ENCODE measurements around the gene PAEP. TPM values are rescaled to one million over a fixed set of nuclear protein-coding genes. Genes with fewer than 3 reads are reported as not detected.
"Not testable (repeated sequence)": the region's sequence is repeated elsewhere in the genome, so short reads cannot be mapped to it uniquely, and the experiment has no call there.

The PAEP gene
- total and polyA plus RNA-seq, 8 donors: not detected

DNA sequence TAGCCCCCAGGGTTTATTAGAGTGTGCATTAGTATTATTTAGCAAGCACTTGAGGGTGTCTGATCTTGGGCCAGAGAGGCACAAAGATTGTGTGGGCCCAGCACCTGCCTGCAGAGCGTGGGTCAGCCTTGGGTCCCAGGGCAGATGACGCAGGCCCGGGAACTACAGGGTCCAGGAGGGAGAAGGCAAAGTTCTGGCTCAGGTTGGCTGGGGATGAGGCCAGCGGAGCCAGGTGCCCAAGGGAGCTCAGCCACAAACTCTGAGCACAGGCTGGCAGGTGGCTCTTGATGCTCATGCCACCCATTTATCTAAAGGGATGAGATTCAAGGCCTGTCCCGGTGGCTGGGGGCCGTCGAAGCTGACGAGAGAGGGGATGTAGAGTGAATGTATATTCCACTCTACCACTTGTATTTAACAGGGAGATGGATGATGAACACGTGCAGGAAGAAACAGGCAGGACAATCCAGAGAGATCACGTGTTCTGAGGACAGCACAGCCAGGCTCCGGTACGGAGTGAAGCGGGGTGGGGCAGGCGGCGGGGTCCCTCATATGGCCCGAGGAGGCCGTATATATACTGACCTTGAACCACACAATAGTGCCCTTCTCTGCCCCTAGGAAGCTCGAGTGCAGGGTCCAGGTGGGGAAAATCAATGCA, 16.4 kb upstream of the PAEP start:
- H3K9me3 ChIP-seq: no peaks in the 10 kb centered on the region
- H3K4me1 ChIP-seq: no peaks in the 10 kb centered on the region
- FAIRE-seq (no peak), ATAC-seq (no peak), DNase-seq (no peak)
- H3K4me3 ChIP-seq: no peak overlapping the region
- intact Hi-C loops (cut with DNase I): no loop called here
- no peaks in the 10 kb centered on the region for H3K36me3 ChIP-seq
- WGBS, 2 donors: 52 to 62% methylated on average over 18 of the region's 18 CpGs
- H3K27me3 ChIP-seq: no peaks in the 10 kb centered on the region
- H3K27ac ChIP-seq: no peak overlapping the region
- TF ChIP-seq, protein P1, sequence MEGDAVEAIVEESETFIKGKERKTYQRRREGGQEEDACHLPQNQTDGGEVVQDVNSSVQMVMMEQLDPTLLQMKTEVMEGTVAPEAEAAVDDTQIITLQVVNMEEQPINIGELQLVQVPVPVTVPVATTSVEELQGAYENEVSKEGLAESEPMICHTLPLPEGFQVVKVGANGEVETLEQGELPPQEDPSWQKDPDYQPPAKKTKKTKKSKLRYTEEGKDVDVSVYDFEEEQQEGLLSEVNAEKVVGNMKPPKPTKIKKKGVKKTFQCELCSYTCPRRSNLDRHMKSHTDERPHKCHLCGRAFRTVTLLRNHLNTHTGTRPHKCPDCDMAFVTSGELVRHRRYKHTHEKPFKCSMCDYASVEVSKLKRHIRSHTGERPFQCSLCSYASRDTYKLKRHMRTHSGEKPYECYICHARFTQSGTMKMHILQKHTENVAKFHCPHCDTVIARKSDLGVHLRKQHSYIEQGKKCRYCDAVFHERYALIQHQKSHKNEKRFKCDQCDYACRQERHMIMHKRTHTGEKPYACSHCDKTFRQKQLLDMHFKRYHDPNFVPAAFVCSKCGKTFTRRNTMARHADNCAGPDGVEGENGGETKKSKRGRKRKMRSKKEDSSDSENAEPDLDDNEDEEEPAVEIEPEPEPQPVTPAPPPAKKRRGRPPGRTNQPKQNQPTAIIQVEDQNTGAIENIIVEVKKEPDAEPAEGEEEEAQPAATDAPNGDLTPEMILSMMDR (IDR thresholded peaks at IDR 0.05): no peak

GRCh38 chr9:135545646-135546176, 15.8 kb upstream of the PAEP start, which contains the start of gene OBP2A:
OBP2A (plus strand) TSS chr9:135546126; CDS start chr9:135546181, 55 bp downstream.
- not testable (repeated sequence) for H3K27ac ChIP-seq

DNA sequence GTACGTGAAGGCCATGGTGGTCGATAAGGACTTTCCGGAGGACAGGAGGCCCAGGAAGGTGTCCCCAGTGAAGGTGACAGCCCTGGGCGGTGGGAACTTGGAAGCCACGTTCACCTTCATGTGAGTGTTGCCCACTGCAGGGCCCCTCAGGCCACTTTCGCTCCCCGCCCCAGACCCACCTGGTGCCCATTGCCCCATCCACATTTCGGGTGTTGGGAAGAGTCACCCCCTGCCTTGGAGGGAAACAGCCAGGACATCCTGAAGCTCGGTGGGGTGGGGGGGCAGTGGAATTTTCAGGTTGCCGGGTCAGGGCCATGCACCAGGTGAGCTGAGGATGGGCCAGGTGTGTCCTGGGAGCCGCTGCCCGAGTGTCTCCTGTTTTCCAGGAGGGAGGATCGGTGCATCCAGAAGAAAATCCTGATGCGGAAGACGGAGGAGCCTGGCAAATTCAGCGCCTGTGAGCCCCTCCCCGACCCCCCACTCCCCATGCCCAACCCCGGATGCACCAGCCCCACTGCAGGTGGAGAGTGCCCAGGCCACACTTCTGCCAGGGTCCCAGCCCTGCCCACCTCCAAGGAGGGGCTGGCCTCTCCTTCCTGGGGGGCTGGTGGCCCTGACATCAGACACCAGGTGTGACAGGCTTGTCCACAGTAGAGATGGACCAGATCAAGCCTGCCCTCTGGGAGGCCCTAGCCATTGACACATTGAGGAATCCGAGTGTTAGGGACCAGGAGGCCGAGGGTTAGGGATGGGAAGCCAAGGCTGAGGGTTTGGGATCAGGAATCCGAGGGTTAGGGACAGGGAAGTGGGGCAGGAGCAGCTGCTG, 14.6 kb upstream of the PAEP start:
- FAIRE-seq; H3K36me3 ChIP-seq; H3K27ac ChIP-seq; H3K4me1 ChIP-seq; H3K9me3 ChIP-seq; H3K4me3 ChIP-seq; DNase-seq; ATAC-seq; intact Hi-C loops (cut with DNase I); H3K27me3 ChIP-seq: not testable (repeated sequence)
- 66 to 77% methylated on average over 18 to 20 of the region's 21 CpGs for WGBS, 2 donors

More at GRCh38 chr9:135545646-135546176, 15.8 kb upstream of the PAEP start, which contains the start of gene OBP2A:
- H3K36me3 ChIP-seq; H3K4me3 ChIP-seq; FAIRE-seq; ATAC-seq; H3K9me3 ChIP-seq; H3K27me3 ChIP-seq; DNase-seq; H3K4me1 ChIP-seq; intact Hi-C loops (cut with DNase I): not testable (repeated sequence)
- WGBS, 2 donors: 45 to 60% methylated on average over 10 to 15 of the region's 19 CpGs

DNA sequence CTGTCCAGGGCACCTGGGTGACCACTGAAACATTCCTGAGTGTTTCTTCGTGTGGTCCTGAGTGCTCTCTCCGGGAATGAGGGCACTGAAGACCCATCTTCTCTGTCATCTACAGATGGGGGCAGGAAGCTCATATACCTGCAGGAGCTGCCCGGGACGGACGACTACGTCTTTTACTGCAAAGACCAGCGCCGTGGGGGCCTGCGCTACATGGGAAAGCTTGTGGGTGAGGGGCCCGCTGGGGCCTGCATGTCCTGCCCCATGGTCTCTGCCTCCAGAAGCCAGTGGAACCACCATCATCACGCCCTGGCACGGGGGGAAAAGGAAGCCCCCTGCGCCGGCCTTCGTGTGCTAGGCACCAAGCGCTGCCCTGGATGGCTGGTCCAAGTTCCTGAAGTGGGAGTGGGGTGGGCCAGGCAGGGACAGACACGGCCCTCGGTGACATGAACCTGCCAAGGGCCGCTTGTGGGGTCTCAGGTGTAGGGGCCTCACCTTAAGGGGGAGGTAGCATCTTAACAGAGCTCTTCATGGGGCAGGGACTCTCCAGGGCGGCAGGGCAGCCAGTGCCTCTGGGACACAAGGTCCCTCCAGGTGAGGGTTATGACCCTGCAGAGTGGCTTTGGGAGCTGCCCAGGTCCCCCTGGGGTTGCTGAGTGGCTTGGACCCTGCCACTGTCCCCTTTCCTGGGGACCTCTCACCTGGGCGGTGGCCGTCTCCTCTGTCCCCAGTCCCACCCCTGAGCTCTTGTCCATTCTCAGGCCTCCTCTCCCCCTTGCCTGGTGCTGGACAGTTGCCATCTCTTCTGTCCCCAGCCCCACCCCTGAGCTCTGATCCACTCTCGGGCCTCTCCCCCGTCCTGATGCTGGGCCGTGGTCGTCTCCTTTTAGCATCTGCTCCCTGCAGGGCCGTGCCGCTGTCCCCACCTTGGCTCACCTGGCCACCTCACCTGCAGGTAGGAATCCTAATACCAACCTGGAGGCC, 13.5 kb upstream of the PAEP start:
- H3K27ac ChIP-seq: no peak overlapping the region
- 56 to 77% methylated on average over 28 of the region's 28 CpGs for WGBS, 2 donors
- FAIRE-seq (no peak), DNase-seq (no peak), ATAC-seq (no peak)
- no peaks in the 10 kb centered on the region for H3K4me1 ChIP-seq
- no peaks in the 10 kb centered on the region for H3K27me3 ChIP-seq
- TF ChIP-seq, protein P1 (IDR thresholded peaks at IDR 0.05): no peak
- intact Hi-C loops (cut with DNase I): no loop called here
- H3K4me3 ChIP-seq: no peak overlapping the region
- H3K9me3 ChIP-seq: no peaks in the 10 kb centered on the region
- H3K36me3 ChIP-seq: no peaks in the 10 kb centered on the region

- not testable (repeated sequence) for H3K9me3 ChIP-seq, H3K4me3 ChIP-seq, DNase-seq, H3K27me3 ChIP-seq, H3K4me1 ChIP-seq, ATAC-seq, FAIRE-seq, H3K27ac ChIP-seq, H3K36me3 ChIP-seq
- WGBS, 2 donors: 59 to 69% methylated on average over 22 to 28 of the region's 28 CpGs
- intact Hi-C loops (cut with DNase I): loop anchor here in 1 of 3 donors (10.0 kb wide), 1 partner anchor 65 kb away; a partner anchor contains a TSS
Observed at GRCh38 chr9:135549478-135550343, 11.8 kb upstream of the PAEP start.
